Measurements from ENCODE around the gene WAC.
"Not testable (repeated sequence)": the region's sequence is repeated elsewhere in the genome, so short reads cannot be mapped to it uniquely, and the experiment has no call there.

The WAC gene

GRCh38 chr10:28564905-28565304, 32.0 kb downstream of the WAC start:
- H3K27me3 ChIP-seq: no peaks in the 10 kb centered on the region
- TF ChIP-seq Cebpa-rat (IDR thresholded peaks at IDR 0.05): no peak
- no peak overlapping the region for H3K27ac ChIP-seq
- peaks cover 99 to 100% (median 100%) of the 10 kb centered on the region in 11 experiments for H4K20me1 ChIP-seq
- peak overlapping the region in 3 of 11 experiments; percentile 11 to 77 (median 48); a peak in 5 of 22 replicates for H3K4me2 ChIP-seq
- H3K4me1 ChIP-seq: peaks cover 0 to 95% (median 13%) of the 10 kb centered on the region in 10 experiments; a peak in 12 of 20 replicates
- H3K4me3 ChIP-seq: no peak overlapping the region
- H3K36me3 ChIP-seq: peaks cover 77 to 100% (median 93%) of the 10 kb centered on the region in 11 experiments
- H3K9me3 ChIP-seq (replicated peaks in 1 of 11): no peaks in the 10 kb centered on the region
- no peak overlapping the region for H3K9ac ChIP-seq

DNA sequence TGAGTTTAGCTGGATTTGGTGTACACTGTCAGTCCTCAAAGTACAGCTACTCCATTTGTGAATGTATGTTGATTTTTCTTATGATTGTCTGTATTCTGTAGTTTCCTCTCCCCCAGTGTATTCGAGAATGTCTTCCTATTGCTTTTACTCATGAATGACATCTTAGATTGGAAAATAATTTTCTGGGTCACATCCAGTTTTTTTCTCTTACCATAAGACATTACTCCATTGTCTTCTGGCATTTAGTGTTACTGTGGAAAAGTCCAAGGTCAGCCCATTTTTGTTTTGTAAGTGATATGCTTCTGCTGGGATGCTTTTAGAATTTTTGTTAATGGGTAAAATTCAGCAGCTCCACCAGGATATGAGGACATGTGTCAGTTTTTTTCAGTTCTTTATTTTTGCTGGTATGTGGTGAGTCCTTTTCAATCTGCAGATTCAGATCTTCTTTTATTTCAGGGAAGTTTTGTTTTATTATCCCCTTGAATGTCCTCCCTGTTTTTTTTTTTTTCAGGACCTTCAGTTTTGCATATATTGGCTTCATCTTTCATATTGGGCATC, 33.6 kb downstream of the WAC start:
- Histone ChIP-seq H3K27ac (peak overlapping the region in 2 of 11 experiments; percentile 26 to 30; a peak in 1 of 22 replicates), H3K9ac (0 out of 22 replicates have a peak overlapping the region, but pooled peaks of 1 of the 11 experiments have one; percentile 24), H3K4me1 (peaks cover 0 to 86% (median 11%) of the 10 kb centered on the region in 10 experiments; a peak in 12 of 20 replicates), H3K4me2 (peak overlapping the region in 4 of 11 experiments; percentile 25 to 77 (median 50); a peak in 7 of 22 replicates), H3K27me3 (no peaks in the 10 kb centered on the region), H3K9me3 (replicated peaks in 1 of 11) (no peaks in the 10 kb centered on the region), H4K20me1 (peaks cover 99 to 100% (median 100%) of the 10 kb centered on the region in 11 experiments), H3K4me3 (no peak overlapping the region), H3K36me3 (peaks cover 75 to 100% (median 92%) of the 10 kb centered on the region in 11 experiments)
- TF ChIP-seq Cebpa-rat (IDR thresholded peaks at IDR 0.05): no peak

DNA sequence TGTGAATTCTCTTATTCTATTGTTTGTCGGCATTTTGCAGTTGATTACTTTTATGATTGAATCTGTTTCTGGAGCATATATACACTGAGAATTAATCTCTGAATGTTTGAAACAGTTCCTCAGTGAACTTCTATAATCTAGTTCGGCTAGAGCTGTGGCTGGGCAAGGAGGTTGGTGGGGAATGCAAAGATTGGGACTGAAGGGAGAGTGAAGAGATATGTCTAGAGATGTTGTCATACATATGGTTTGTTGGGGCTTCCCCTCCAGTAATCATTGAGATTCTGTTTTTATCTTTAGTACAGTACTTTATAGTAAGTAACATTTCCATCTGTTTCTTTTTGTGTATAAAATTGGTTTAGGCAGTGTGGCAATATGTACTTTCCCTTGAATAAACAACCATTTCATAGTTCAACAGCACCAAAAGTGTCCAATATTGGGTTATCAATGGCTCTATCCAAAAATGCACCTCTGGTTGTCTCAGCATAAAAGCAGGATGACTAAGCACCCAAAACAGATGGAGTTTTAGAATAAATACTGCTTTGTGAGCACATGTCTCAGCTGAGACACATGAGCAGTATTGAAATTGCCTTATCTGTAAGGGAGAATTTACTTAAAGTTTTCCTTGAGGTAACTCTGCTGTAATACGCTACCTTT, 36.7 kb downstream of the WAC start:
- Histone ChIP-seq H3K4me3 (no peak overlapping the region), H3K36me3 (peaks cover 73 to 100% (median 94%) of the 10 kb centered on the region in 11 experiments), H3K9ac (no peak overlapping the region), H3K4me2 (peak overlapping the region in 3 of 11 experiments; percentile 20 to 50 (median 48); a peak in 3 of 22 replicates), H3K27me3 (no peaks in the 10 kb centered on the region), H3K9me3 (replicated peaks in 1 of 11) (no peaks in the 10 kb centered on the region), H4K20me1 (peaks cover 100% of the 10 kb centered on the region in 11 experiments), H3K27ac (peak overlapping the region in 1 of 11 experiments; percentile 38; a peak in 2 of 22 replicates), H3K4me1 (peaks cover 0 to 76% (median 15%) of the 10 kb centered on the region in 10 experiments; a peak in 17 of 20 replicates)
- TF ChIP-seq Cebpa-rat (IDR thresholded peaks at IDR 0.05): no peak

GRCh38 chr10:28570598-28570997, 37.7 kb downstream of the WAC start:
- no peaks in the 10 kb centered on the region for H3K27me3 ChIP-seq
- H3K9ac ChIP-seq: no peak overlapping the region
- peaks cover 71 to 100% (median 94%) of the 10 kb centered on the region in 11 experiments for H3K36me3 ChIP-seq
- TF ChIP-seq Cebpa-rat (IDR thresholded peaks at IDR 0.05): no peak
- no peaks in the 10 kb centered on the region for H3K9me3 ChIP-seq (replicated peaks in 1 of 11)
- no peak overlapping the region for H3K4me3 ChIP-seq
- H3K27ac ChIP-seq: no peak overlapping the region
- H3K4me1 ChIP-seq: peaks cover 0 to 76% (median 13%) of the 10 kb centered on the region in 10 experiments; a peak in 17 of 20 replicates
- peaks cover 100% of the 10 kb centered on the region in 11 experiments for H4K20me1 ChIP-seq
- H3K4me2 ChIP-seq: no peak overlapping the region; a peak in 1 of 22 replicates

GRCh38 chr10:28571265-28571664, 38.3 kb downstream of the WAC start:
- Histone ChIP-seq H3K36me3 (peaks cover 73 to 100% (median 95%) of the 10 kb centered on the region in 11 experiments), H3K4me1 (peaks cover 0 to 76% (median 9%) of the 10 kb centered on the region in 10 experiments; a peak in 17 of 20 replicates), H3K9me3 (replicated peaks in 1 of 11) (no peaks in the 10 kb centered on the region), H4K20me1 (peaks cover 100% of the 10 kb centered on the region in 11 experiments), H3K9ac (no peak overlapping the region), H3K27ac (no peak overlapping the region), H3K27me3 (no peaks in the 10 kb centered on the region), H3K4me2 (no peak overlapping the region), H3K4me3 (no peak overlapping the region)
- no peak for TF ChIP-seq Cebpa-rat (IDR thresholded peaks at IDR 0.05)

GRCh38 chr10:28574214-28574613, 41.3 kb downstream of the WAC start:
- not testable (repeated sequence) for H3K4me3 ChIP-seq; H3K27me3 ChIP-seq; H3K27ac ChIP-seq; H3K9me3 ChIP-seq (replicated peaks in 1 of 11)
- H3K4me1 ChIP-seq: peaks cover 0 to 69% (median 5%) of the 10 kb centered on the region in 10 experiments; a peak in 12 of 20 replicates
- peak overlapping the region in 1 of 11 experiments; percentile 16; a peak in 2 of 22 replicates for H3K4me2 ChIP-seq
- H3K36me3 ChIP-seq: peaks cover 75 to 100% (median 97%) of the 10 kb centered on the region in 11 experiments
- H3K9ac ChIP-seq: peak overlapping the region in 1 of 11 experiments; percentile 7; a peak in 1 of 22 replicates
- peaks cover 100% of the 10 kb centered on the region in 11 experiments for H4K20me1 ChIP-seq

- no peak overlapping the region for H3K9ac ChIP-seq
- no peaks in the 10 kb centered on the region for H3K9me3 ChIP-seq (replicated peaks in 1 of 11)
- TF ChIP-seq Cebpa-rat (IDR thresholded peaks at IDR 0.05): no peak
- peak overlapping the region in 1 of 11 experiments; percentile 38; a peak in 2 of 22 replicates for H3K4me2 ChIP-seq
- H3K4me3 ChIP-seq: no peak overlapping the region
- H3K36me3 ChIP-seq: peaks cover 81 to 100% (median 98%) of the 10 kb centered on the region in 11 experiments
- no peaks in the 10 kb centered on the region for H3K27me3 ChIP-seq
- H3K27ac ChIP-seq: no peak overlapping the region
- H3K4me1 ChIP-seq: peaks cover 0 to 55% (median 3%) of the 10 kb centered on the region in 10 experiments; a peak in 11 of 20 replicates
- peaks cover 100% of the 10 kb centered on the region in 11 experiments for H4K20me1 ChIP-seq
Measured at GRCh38 chr10:28575852-28576251, 42.9 kb downstream of the WAC start.

DNA sequence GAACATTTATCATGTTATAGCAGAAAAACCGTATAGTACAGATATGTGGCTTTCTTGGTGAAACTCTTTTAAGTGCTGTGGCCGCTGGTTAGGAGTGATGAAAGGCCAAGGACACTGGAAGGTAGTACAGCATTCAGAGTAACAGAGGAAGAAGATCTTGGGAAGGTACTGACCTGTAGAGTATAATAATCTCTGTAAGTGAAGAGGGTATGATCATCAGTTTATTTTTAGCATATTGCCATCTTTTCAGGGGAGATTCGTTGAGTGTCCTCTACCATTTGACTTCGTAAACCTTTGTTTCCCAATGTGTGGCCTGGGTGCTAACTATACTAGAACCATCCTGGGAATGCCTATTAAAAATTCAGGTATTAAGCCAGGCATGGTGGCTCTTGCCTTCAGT, 44.6 kb downstream of the WAC start:
- H3K4me2 ChIP-seq: 0 out of 22 replicates have a peak overlapping the region, but pooled peaks of 1 of the 11 experiments have one; percentile 5
- no peak overlapping the region for H3K4me3 ChIP-seq
- H3K9ac ChIP-seq: no peak overlapping the region
- H3K4me1 ChIP-seq: peaks cover 0 to 52% (median 3%) of the 10 kb centered on the region in 10 experiments; a peak in 9 of 20 replicates
- H3K36me3 ChIP-seq: peaks cover 81 to 100% (median 98%) of the 10 kb centered on the region in 11 experiments
- no peaks in the 10 kb centered on the region for H3K27me3 ChIP-seq
- no peak for TF ChIP-seq Cebpa-rat (IDR thresholded peaks at IDR 0.05)
- no peaks in the 10 kb centered on the region for H3K9me3 ChIP-seq (replicated peaks in 1 of 11)
- no peak overlapping the region for H3K27ac ChIP-seq
- H4K20me1 ChIP-seq: peaks cover 100% of the 10 kb centered on the region in 11 experiments

- peaks cover 87 to 100% (median 98%) of the 10 kb centered on the region in 11 experiments for H3K36me3 ChIP-seq
- H3K4me3 ChIP-seq: no peak overlapping the region
- peaks cover 97 to 100% (median 100%) of the 10 kb centered on the region in 11 experiments for H4K20me1 ChIP-seq
- no peak for TF ChIP-seq Cebpa-rat (IDR thresholded peaks at IDR 0.05)
- H3K9me3 ChIP-seq (replicated peaks in 1 of 11): no peaks in the 10 kb centered on the region
- H3K4me2 ChIP-seq: no peak overlapping the region
- H3K4me1 ChIP-seq: peaks cover 0 to 49% (median 0%) of the 10 kb centered on the region in 10 experiments; a peak in 5 of 20 replicates
- no peaks in the 10 kb centered on the region for H3K27me3 ChIP-seq
- H3K27ac ChIP-seq: no peak overlapping the region
- no peak overlapping the region for H3K9ac ChIP-seq
Measured at GRCh38 chr10:28578454-28578853, 45.5 kb downstream of the WAC start.
